Neural progenitor cell (in vitro differentiated cells): ENCODE data around the gene ATE1.

Experiments
- CTCF ChIP-seq: fragments of 200-600 bp; sonication (generic); IDR thresholded peaks from 2 replicates; pipeline ENCODE4 v1.5.1; 2017; ENCODE audit warnings: antibody characterized with exemption, mild to moderate bottlenecking
- EZH2phosphoT487 ChIP-seq: fragments of 200-600 bp; sonication (generic); IDR thresholded peaks from 2 replicates; pipeline ENCODE4 v1.6.1; 2017; ENCODE audit warnings: antibody characterized with exemption

GRCh38 chr10:121754666-121755065 lies 173.2 kb downstream of the ATE1 start:
- TF ChIP-seq CTCF = no peak
- no peak for TF ChIP-seq EZH2phosphoT487
